ENCODE results near the gene CCDC12.

The CCDC12 gene

GRCh38 chr3:46988616-46989015 is 12.1 kb upstream of the CCDC12 start:
- Histone ChIP-seq H3K27ac (no peak overlapping the region), H3K4me3 (no peak overlapping the region), H3K9me3 (ENCODE audit: low read depth, low read length) (no peaks in the 10 kb centered on the region), H3K36me3 (ENCODE audit: insufficient read depth, low read length) (no peaks in the 10 kb centered on the region), H3K9ac (ENCODE audit: insufficient read length) (no peak overlapping the region)
- TF ChIP-seq FOXP2 (optimal IDR thresholded peaks at IDR 0.05; ENCODE audit: control extremely low read depth, extremely low read length, insufficient read depth) (no peak), POLR2AphosphoS5 (IDR thresholded peaks at IDR 0.05; ENCODE audit: borderline replicate concordance, low read depth, low read length) (no peak), EZH2 (IDR thresholded peaks at IDR 0.05) (no peak)
- no peak for DNase-seq (ENCODE audit: low read depth, low spot score)

DNA sequence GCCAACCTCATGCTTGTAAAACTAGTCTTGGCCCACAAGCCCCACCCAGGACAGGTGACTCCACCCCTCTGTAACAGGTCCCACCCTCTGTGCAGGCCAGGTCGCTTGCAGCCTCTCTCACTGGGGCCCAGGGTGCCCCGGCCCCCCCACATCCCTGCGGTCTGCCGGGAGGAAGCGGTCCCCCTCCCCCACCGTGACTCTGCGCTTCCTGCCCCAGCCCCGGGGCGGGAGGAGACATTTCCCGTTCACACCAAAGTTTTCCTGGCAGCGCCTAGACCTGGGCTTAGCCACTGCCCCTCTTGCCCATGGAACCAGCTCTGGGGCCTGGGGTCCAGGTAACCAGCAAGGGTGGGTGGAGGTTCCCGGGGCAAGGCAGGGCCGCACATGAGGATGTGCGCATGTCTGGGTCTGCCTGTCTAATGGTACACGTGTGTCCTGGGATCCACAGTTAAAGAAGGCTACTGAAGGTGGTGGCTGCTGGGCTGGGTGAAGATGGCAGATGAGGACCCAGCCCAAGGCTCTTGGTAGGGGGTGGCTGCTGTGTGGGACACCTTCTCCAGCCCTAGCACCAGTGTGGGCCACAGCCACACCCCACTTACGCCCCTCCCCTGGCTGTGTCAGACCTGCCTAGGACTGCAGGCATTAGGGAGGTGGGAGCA is 11.3 kb upstream of the CCDC12 start:
- TF ChIP-seq EZH2 (IDR thresholded peaks at IDR 0.05) = no peak
- peak; percentile 16; the same call in 1 of the 2 replicates for TF ChIP-seq POLR2AphosphoS5 (IDR thresholded peaks at IDR 0.05; ENCODE audit: borderline replicate concordance, low read depth, low read length)
- no peaks in the 10 kb centered on the region for H3K9me3 ChIP-seq (ENCODE audit: low read depth, low read length)
- H3K36me3 ChIP-seq (ENCODE audit: insufficient read depth, low read length) = no peaks in the 10 kb centered on the region
- H3K9ac ChIP-seq (ENCODE audit: insufficient read length) = no peak overlapping the region
- peak overlapping the region; percentile 42; the same call in 1 of the 2 replicates for H3K27ac ChIP-seq
- no peak for DNase-seq (ENCODE audit: low read depth, low spot score)
- no peak overlapping the region for H3K4me3 ChIP-seq

GRCh38 chr3:46987319-46987742 is 10.8 kb upstream of the CCDC12 start:
- Histone ChIP-seq H3K36me3 (ENCODE audit: insufficient read depth, low read length) (no peaks in the 10 kb centered on the region), H3K9me3 (ENCODE audit: low read depth, low read length) (no peaks in the 10 kb centered on the region), H3K9ac (ENCODE audit: insufficient read length) (no peak overlapping the region), H3K4me3 (no peak overlapping the region), H3K27ac (peak overlapping the region; percentile 16; the same call in 1 of the 2 replicates)
- DNase-seq (ENCODE audit: low read depth, low spot score) = no peak
- TF ChIP-seq POLR2AphosphoS5 (IDR thresholded peaks at IDR 0.05; ENCODE audit: borderline replicate concordance, low read depth, low read length) (no peak), FOXP2 (optimal IDR thresholded peaks at IDR 0.05; ENCODE audit: control extremely low read depth, extremely low read length, insufficient read depth) (no peak), EZH2 (IDR thresholded peaks at IDR 0.05) (no peak)

DNA sequence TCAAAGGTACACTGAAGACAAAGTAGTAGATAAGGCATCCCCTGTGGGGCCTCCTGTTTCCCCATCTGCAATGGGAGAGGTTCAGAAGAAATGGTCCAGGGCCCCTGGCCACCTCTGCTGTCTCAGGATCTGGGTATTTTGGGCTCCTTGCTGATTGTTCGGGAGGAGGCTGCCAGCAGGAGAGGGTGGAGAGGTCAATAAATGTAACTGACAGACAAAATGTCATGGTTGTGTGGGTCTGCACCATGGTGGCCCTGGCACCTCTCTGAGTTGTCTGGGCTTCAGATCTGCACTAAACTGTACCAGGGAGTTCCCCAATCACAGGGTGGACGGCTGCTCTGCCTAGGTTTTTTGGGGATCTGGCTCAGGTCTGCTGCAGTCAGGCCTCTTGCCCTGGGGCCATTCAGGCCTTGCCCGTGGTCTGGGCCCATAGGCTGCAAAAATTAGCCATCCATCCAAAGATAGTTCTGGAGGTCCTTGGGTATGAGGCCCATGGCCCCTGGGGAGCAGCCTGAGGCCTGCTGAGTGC is 10.3 kb upstream of the CCDC12 start:
- TF ChIP-seq FOXP2 (optimal IDR thresholded peaks at IDR 0.05; ENCODE audit: control extremely low read depth, extremely low read length, insufficient read depth) (no peak), EZH2 (IDR thresholded peaks at IDR 0.05) (no peak), POLR2AphosphoS5 (IDR thresholded peaks at IDR 0.05; ENCODE audit: borderline replicate concordance, low read depth, low read length) (no peak)
- Histone ChIP-seq H3K4me3 (no peak overlapping the region), H3K36me3 (ENCODE audit: insufficient read depth, low read length) (no peaks in the 10 kb centered on the region), H3K9me3 (ENCODE audit: low read depth, low read length) (no peaks in the 10 kb centered on the region), H3K9ac (ENCODE audit: insufficient read length) (no peak overlapping the region), H3K27ac (no peak overlapping the region)
- DNase-seq (ENCODE audit: low read depth, low spot score) = no peak

GRCh38 chr3:46986055-46986730 is 9.6 kb upstream of the CCDC12 start:
- Histone ChIP-seq H3K9ac (ENCODE audit: insufficient read length) (no peak overlapping the region), H3K36me3 (ENCODE audit: insufficient read depth, low read length) (no peaks in the 10 kb centered on the region), H3K4me3 (no peak overlapping the region), H3K27ac (no peak overlapping the region), H3K9me3 (ENCODE audit: low read depth, low read length) (no peaks in the 10 kb centered on the region)
- no peak for DNase-seq (ENCODE audit: low read depth, low spot score)
- TF ChIP-seq FOXP2 (optimal IDR thresholded peaks at IDR 0.05; ENCODE audit: control extremely low read depth, extremely low read length, insufficient read depth) (no peak), EZH2 (IDR thresholded peaks at IDR 0.05) (no peak), POLR2AphosphoS5 (IDR thresholded peaks at IDR 0.05; ENCODE audit: borderline replicate concordance, low read depth, low read length) (no peak)

- Histone ChIP-seq H3K9ac (ENCODE audit: insufficient read length) (no peak overlapping the region), H3K9me3 (ENCODE audit: low read depth, low read length) (no peaks in the 10 kb centered on the region), H3K36me3 (ENCODE audit: insufficient read depth, low read length) (no peaks in the 10 kb centered on the region), H3K4me3 (no peak overlapping the region), H3K27ac (no peak overlapping the region)
- TF ChIP-seq EZH2 (IDR thresholded peaks at IDR 0.05) (no peak), POLR2AphosphoS5 (IDR thresholded peaks at IDR 0.05; ENCODE audit: borderline replicate concordance, low read depth, low read length) (no peak), FOXP2 (optimal IDR thresholded peaks at IDR 0.05; ENCODE audit: control extremely low read depth, extremely low read length, insufficient read depth) (no peak)
- no peak for DNase-seq (ENCODE audit: low read depth, low spot score)
Measured at GRCh38 chr3:46985588-46985987, 9.0 kb upstream of the CCDC12 start.

GRCh38 chr3:46984591-46985459 is 8.3 kb upstream of the CCDC12 start:
- TF ChIP-seq POLR2AphosphoS5 (IDR thresholded peaks at IDR 0.05; ENCODE audit: borderline replicate concordance, low read depth, low read length) (no peak), FOXP2 (optimal IDR thresholded peaks at IDR 0.05; ENCODE audit: control extremely low read depth, extremely low read length, insufficient read depth) (no peak), EZH2 (IDR thresholded peaks at IDR 0.05) (no peak)
- no peaks in the 10 kb centered on the region for H3K9me3 ChIP-seq (ENCODE audit: low read depth, low read length)
- no peak overlapping the region for H3K4me3 ChIP-seq
- H3K27ac ChIP-seq = no peak overlapping the region
- no peaks in the 10 kb centered on the region for H3K36me3 ChIP-seq (ENCODE audit: insufficient read depth, low read length)
- H3K9ac ChIP-seq (ENCODE audit: insufficient read length) = no peak overlapping the region
- DNase-seq (ENCODE audit: low read depth, low spot score) = no peak

DNA sequence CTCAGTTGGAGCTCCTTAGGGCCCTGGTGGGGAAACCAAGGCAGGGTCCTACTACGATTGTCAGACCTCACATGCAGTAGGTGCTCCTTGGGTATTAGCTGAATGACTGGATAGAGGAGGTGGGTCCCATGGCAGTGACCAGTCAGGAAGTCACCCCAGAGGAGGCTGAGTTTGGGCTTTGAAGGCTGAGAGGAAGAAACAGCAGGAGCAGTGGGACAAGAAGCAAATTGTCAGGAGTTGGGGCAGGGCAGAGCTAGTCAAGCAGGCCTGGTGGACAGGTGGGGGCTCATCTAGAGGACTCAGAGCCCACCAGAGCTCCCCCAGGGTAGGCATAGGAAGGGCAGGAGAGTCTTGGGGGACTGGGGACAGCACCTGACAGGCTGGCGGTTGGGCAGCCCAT is 6.0 kb upstream of the CCDC12 start:
- Histone ChIP-seq H3K36me3 (ENCODE audit: insufficient read depth, low read length) (no peaks in the 10 kb centered on the region), H3K9me3 (ENCODE audit: low read depth, low read length) (no peaks in the 10 kb centered on the region), H3K9ac (ENCODE audit: insufficient read length) (no peak overlapping the region), H3K4me3 (no peak overlapping the region), H3K27ac (no peak overlapping the region)
- TF ChIP-seq EZH2 (IDR thresholded peaks at IDR 0.05) = no peak
- TF ChIP-seq POLR2AphosphoS5 (IDR thresholded peaks at IDR 0.05; ENCODE audit: borderline replicate concordance, low read depth, low read length) = no peak
- DNase-seq (ENCODE audit: low read depth, low spot score) = no peak

Measured in SK-N-MC (cell line).